ENCODE measurements around the gene VAMP1. TPM values are rescaled to one million over a fixed set of nuclear protein-coding genes. Genes with fewer than 3 reads are reported as not detected.

The VAMP1 gene
- total and polyA plus RNA-seq, 10 of the 15 experiments (the other 5 are each of a cell fraction or from before 2014, with no cell fraction given) = 4.8 to 123 (median 27.5) TPM

GRCh38 chr12:6443361-6443983, 27.0 kb downstream of the VAMP1 start (continued):
- TF ChIP-seq, protein P1, sequence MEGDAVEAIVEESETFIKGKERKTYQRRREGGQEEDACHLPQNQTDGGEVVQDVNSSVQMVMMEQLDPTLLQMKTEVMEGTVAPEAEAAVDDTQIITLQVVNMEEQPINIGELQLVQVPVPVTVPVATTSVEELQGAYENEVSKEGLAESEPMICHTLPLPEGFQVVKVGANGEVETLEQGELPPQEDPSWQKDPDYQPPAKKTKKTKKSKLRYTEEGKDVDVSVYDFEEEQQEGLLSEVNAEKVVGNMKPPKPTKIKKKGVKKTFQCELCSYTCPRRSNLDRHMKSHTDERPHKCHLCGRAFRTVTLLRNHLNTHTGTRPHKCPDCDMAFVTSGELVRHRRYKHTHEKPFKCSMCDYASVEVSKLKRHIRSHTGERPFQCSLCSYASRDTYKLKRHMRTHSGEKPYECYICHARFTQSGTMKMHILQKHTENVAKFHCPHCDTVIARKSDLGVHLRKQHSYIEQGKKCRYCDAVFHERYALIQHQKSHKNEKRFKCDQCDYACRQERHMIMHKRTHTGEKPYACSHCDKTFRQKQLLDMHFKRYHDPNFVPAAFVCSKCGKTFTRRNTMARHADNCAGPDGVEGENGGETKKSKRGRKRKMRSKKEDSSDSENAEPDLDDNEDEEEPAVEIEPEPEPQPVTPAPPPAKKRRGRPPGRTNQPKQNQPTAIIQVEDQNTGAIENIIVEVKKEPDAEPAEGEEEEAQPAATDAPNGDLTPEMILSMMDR (IDR thresholded peaks at IDR 0.05 in 2 of 3, conservative IDR thresholded peaks at IDR 0.05 in 1 of 3; ENCODE audit: control insufficient read depth in 2 of 3, extremely low read depth in 1 of 3, insufficient read depth in 1 of 3, low read depth in 3 of 3, low read length in 3 of 3) = no peak
- TF ChIP-seq SRF (IDR thresholded peaks at IDR 0.05; ENCODE audit: low read depth in 2 of 2, low read length in 2 of 2) (no peak), NBN (IDR thresholded peaks at IDR 0.05) (peak; percentile 59; the same call in 1 of the 2 replicates), ESRRA (IDR thresholded peaks at IDR 0.05; ENCODE audit: low read length) (no peak), CBFB (IDR thresholded peaks at IDR 0.05; ENCODE audit: low read depth) (peak; percentile 86; the same call in 1 of the 2 replicates), CREM (IDR thresholded peaks at IDR 0.05; ENCODE audit: low read depth) (peak; percentile 59; the same call in 1 of the 2 replicates), SMAD5 (IDR thresholded peaks at IDR 0.05; ENCODE audit: low read depth) (peak; percentile 45; the same call in 1 of the 2 replicates), RAD51 (IDR thresholded peaks at IDR 0.05) (peak; percentile 15; the same call in 1 of the 2 replicates), NR2F1 (conservative IDR thresholded peaks at IDR 0.05) (no peak), MAX (IDR thresholded peaks at IDR 0.05; ENCODE audit: low read depth, low read length) (no peak; the same call in 1 of the 2 replicates), ELK1 (IDR thresholded peaks at IDR 0.05; ENCODE audit: low read depth, low read length) (no peak), KDM1A (IDR thresholded peaks at IDR 0.05; ENCODE audit: borderline replicate concordance) (no peak), GABPA (IDR thresholded peaks at IDR 0.05; ENCODE audit: low read depth) (no peak), LARP7 (IDR thresholded peaks at IDR 0.05) (no peak), ZBED1 (IDR thresholded peaks at IDR 0.05; ENCODE audit: borderline replicate concordance) (peak; percentile 67; the same call in 1 of the 2 replicates), CHD4 (IDR thresholded peaks at IDR 0.05) (no peak), HSF1 (IDR thresholded peaks at IDR 0.05; ENCODE audit: low read depth, low read length) (no peak), NFYA (IDR thresholded peaks at IDR 0.05; ENCODE audit: borderline replicate concordance, low read depth, low read length) (no peak), JUNB (IDR thresholded peaks at IDR 0.05) (peak; percentile 55)
- TF ChIP-seq, protein P2, sequence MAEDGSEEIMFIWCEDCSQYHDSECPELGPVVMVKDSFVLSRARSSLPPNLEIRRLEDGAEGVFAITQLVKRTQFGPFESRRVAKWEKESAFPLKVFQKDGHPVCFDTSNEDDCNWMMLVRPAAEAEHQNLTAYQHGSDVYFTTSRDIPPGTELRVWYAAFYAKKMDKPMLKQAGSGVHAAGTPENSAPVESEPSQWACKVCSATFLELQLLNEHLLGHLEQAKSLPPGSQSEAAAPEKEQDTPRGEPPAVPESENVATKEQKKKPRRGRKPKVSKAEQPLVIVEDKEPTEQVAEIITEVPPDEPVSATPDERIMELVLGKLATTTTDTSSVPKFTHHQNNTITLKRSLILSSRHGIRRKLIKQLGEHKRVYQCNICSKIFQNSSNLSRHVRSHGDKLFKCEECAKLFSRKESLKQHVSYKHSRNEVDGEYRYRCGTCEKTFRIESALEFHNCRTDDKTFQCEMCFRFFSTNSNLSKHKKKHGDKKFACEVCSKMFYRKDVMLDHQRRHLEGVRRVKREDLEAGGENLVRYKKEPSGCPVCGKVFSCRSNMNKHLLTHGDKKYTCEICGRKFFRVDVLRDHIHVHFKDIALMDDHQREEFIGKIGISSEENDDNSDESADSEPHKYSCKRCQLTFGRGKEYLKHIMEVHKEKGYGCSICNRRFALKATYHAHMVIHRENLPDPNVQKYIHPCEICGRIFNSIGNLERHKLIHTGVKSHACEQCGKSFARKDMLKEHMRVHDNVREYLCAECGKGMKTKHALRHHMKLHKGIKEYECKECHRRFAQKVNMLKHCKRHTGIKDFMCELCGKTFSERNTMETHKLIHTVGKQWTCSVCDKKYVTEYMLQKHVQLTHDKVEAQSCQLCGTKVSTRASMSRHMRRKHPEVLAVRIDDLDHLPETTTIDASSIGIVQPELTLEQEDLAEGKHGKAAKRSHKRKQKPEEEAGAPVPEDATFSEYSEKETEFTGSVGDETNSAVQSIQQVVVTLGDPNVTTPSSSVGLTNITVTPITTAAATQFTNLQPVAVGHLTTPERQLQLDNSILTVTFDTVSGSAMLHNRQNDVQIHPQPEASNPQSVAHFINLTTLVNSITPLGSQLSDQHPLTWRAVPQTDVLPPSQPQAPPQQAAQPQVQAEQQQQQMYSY (CRISPR knock-in tag; IDR thresholded peaks at IDR 0.05) = no peak
